ENCODE measurements around the gene XPO6. TPM values are rescaled to one million over a fixed set of nuclear protein-coding genes. Genes with fewer than 3 reads are reported as not detected.

The XPO6 gene
- total RNA-seq, 1 experiment from 2014 or later: 106 TPM

- no TSS peak for BruUV-seq (replicated peaks)
- no peak overlapping the region for H3K4me3 ChIP-seq (ENCODE audit: low read length)
- TF ChIP-seq EZH2 (IDR thresholded peaks at IDR 0.05; ENCODE audit: low read length, unreplicated experiment) (no peak), CTCF (conservative IDR thresholded peaks at IDR 0.05; ENCODE audit: low read depth, low read length) (no peak), EZH2phosphoT487 (IDR thresholded peaks at IDR 0.05; ENCODE audit: borderline replicate concordance, low read length) (no peak)
- no peaks in the 10 kb centered on the region for H3K79me2 ChIP-seq (ENCODE audit: low read length)
- H3K36me3 ChIP-seq (ENCODE audit: low read depth, low read length): peaks cover 35% of the 10 kb centered on the region
- H4K20me1 ChIP-seq (ENCODE audit: low read length): no peaks in the 10 kb centered on the region
- intact Hi-C loops (cut with micrococcal nuclease): no loop called here
- H3K27ac ChIP-seq (ENCODE audit: low read length): no peak overlapping the region
- H3K4me2 ChIP-seq (ENCODE audit: low read length): no peak overlapping the region
- DNase-seq (no peak), ATAC-seq (no peak)
- ChIA-PET CTCF (no interaction called here), POLR2A (ENCODE audit: unreplicated experiment) (no interaction called here)
- no peak overlapping the region for H3K9ac ChIP-seq (ENCODE audit: low read length)
- no peaks in the 10 kb centered on the region for H3K9me3 ChIP-seq (ENCODE audit: low read length)
- no peaks in the 10 kb centered on the region for H3K9me2 ChIP-seq (replicated peaks; ENCODE audit: low read length)
- H3K27me3 ChIP-seq (ENCODE audit: low read length): no peaks in the 10 kb centered on the region
- no peaks in the 10 kb centered on the region for H3K4me1 ChIP-seq (ENCODE audit: insufficient read depth, low read length)
- H3F3A ChIP-seq (ENCODE audit: low read length, unreplicated experiment): no peaks in the 10 kb centered on the region
- no peak overlapping the region for H2AFZ ChIP-seq (ENCODE audit: low read length)
Observed at GRCh38 chr16:28112908-28113307, 98.9 kb downstream of the XPO6 start.

GRCh38 chr16:28110977-28111376 lies 100.8 kb downstream of the XPO6 start:
- ChIA-PET POLR2A (ENCODE audit: unreplicated experiment) (interaction anchor here (0.5 kb wide), 1 partner anchor 543 kb away, joined by 3 read pairs; no protein-coding TSS in a partner anchor), CTCF (no interaction called here)
- TF ChIP-seq CTCF (conservative IDR thresholded peaks at IDR 0.05; ENCODE audit: low read depth, low read length) (no peak), EZH2phosphoT487 (IDR thresholded peaks at IDR 0.05; ENCODE audit: borderline replicate concordance, low read length) (no peak)
- H3F3A ChIP-seq (ENCODE audit: low read length, unreplicated experiment): no peaks in the 10 kb centered on the region
- H3K9me2 ChIP-seq (replicated peaks; ENCODE audit: low read length): no peaks in the 10 kb centered on the region
- H3K4me1 ChIP-seq (ENCODE audit: insufficient read depth, low read length): no peaks in the 10 kb centered on the region
- H2AFZ ChIP-seq (ENCODE audit: low read length): no peak overlapping the region
- no TSS peak for BruUV-seq (replicated peaks)
- intact Hi-C loops (cut with micrococcal nuclease): no loop called here
- no peaks in the 10 kb centered on the region for H3K9me3 ChIP-seq (ENCODE audit: low read length)
- DNase-seq: no peak
- no peaks in the 10 kb centered on the region for H3K79me2 ChIP-seq (ENCODE audit: low read length)
- no peak overlapping the region for H3K4me2 ChIP-seq (ENCODE audit: low read length)
- ATAC-seq: no peak
- no peak overlapping the region for H3K9ac ChIP-seq (ENCODE audit: low read length)
- H3K27me3 ChIP-seq (ENCODE audit: low read length): no peaks in the 10 kb centered on the region
- H3K27ac ChIP-seq (ENCODE audit: low read length): no peak overlapping the region
- peaks cover 45% of the 10 kb centered on the region for H3K36me3 ChIP-seq (ENCODE audit: low read depth, low read length)
- H3K4me3 ChIP-seq (ENCODE audit: low read length): no peak overlapping the region
- H4K20me1 ChIP-seq (ENCODE audit: low read length): no peaks in the 10 kb centered on the region

- ChIA-PET POLR2A (ENCODE audit: unreplicated experiment) (no interaction called here), CTCF (no interaction called here)
- ATAC-seq (no peak), DNase-seq (no peak)
- BruUV-seq (replicated peaks): no TSS peak
- Histone ChIP-seq H4K20me1 (ENCODE audit: low read length) (no peaks in the 10 kb centered on the region), H3K4me1 (ENCODE audit: insufficient read depth, low read length) (no peaks in the 10 kb centered on the region), H2AFZ (ENCODE audit: low read length) (no peak overlapping the region), H3K9me3 (ENCODE audit: low read length) (no peaks in the 10 kb centered on the region), H3K27me3 (ENCODE audit: low read length) (no peaks in the 10 kb centered on the region), H3K36me3 (ENCODE audit: low read depth, low read length) (peaks cover 47% of the 10 kb centered on the region), H3K9me2 (replicated peaks; ENCODE audit: low read length) (no peaks in the 10 kb centered on the region), H3K9ac (ENCODE audit: low read length) (no peak overlapping the region), H3K79me2 (ENCODE audit: low read length) (no peaks in the 10 kb centered on the region), H3K27ac (ENCODE audit: low read length) (no peak overlapping the region), H3K4me3 (ENCODE audit: low read length) (no peak overlapping the region), H3F3A (ENCODE audit: low read length, unreplicated experiment) (no peaks in the 10 kb centered on the region), H3K4me2 (ENCODE audit: low read length) (no peak overlapping the region)
- intact Hi-C loops (cut with micrococcal nuclease): no loop called here
- TF ChIP-seq EZH2phosphoT487 (IDR thresholded peaks at IDR 0.05; ENCODE audit: borderline replicate concordance, low read length) (no peak), EZH2 (IDR thresholded peaks at IDR 0.05; ENCODE audit: low read length, unreplicated experiment) (no peak), CTCF (conservative IDR thresholded peaks at IDR 0.05; ENCODE audit: low read depth, low read length) (no peak)
Observed at GRCh38 chr16:28110479-28110878, 101.3 kb downstream of the XPO6 start.

All from PC-3 (cell line).